K562 (cell line): ENCODE results near the gene SMG9. TPM values are rescaled to one million over a fixed set of nuclear protein-coding genes. Genes with fewer than 3 reads are reported as not detected.
A peak's percentile ranks its signal among the peaks of the same experiment; 100 is the strongest.

ENCODE experiments used
- ATAC-seq: fragments of 200-7000 bp; cut with Tn5 transposase; 3 replicates; pipeline ENCODE4 v1.9.1; 2020; ENCODE audit warnings: moderate library complexity
- BruUV-seq: library from RNA; stranded (reverse); fragments of 400-500 nt; replicated peaks from 2 replicates; lab custom pipeline; 2021; lab: Mats Ljungman, UMichigan
- CTCF ChIA-PET: fragments of 300-600 bp; formaldehyde crosslinking; extraction: SDS; loops from one replicate; lab custom pipeline; 2021; ENCODE audit warnings: low intra/inter-chr PET ratio; lab: Yijun Ruan, JAX
- POLR2A ChIA-PET: fragments of 300-600, 350-650 bp; sonication (Branson Sonifier 250); formaldehyde crosslinking; extraction: SDS; loops from one replicate; lab custom pipeline; 2021; ENCODE audit warnings: antibody characterized with exemption, inconsistent platforms; lab: Yijun Ruan, JAX
- DNase-seq, 4 experiments: peaks; one replicate each; pipeline versions ENCODE4 v3.0.0 to v3.0.0-alpha.2; 2011 to 2018; ENCODE audit warnings: low spot score in 3 of 4, mixed read lengths in 3 of 4; ENCODE audit errors: extremely low read depth in 1 of 4
- FAIRE-seq: peaks from 2 replicates; lab custom pipeline; 2011; peaks lifted over from hg19 to GRCh38; lab: Jason Lieb, UNC
- H2AFZ ChIP-seq: 2 replicates; pipeline ENCODE4 v1.6.0; 2011; ENCODE audit warnings: low read depth, low read length, control low read depth, inconsistent platforms
- H3K27ac ChIP-seq: fragments of 200-600 bp; 3 replicates; pipeline ENCODE4 v1.8.0; 2011; ENCODE audit warnings: low read depth, mild to moderate bottlenecking, control low read depth, inconsistent platforms, low read length, moderate library complexity, mixed read lengths; ENCODE audit errors: extremely low read depth
- H3K27me3 ChIP-seq, 2 experiments: fragments of 300-600 bp in 1 of 2; 2 replicates in 1 of 2; 3 replicates in 1 of 2; pipeline versions ENCODE4 v1.6.0 to v1.8.0; 2011; ENCODE audit warnings: inconsistent platforms in 2 of 2, low read length in 2 of 2, mild to moderate bottlenecking in 1 of 2, mixed read lengths in 1 of 2, moderate library complexity in 1 of 2; ENCODE audit not compliant: control insufficient read depth in 2 of 2, insufficient read depth in 2 of 2
- H3K36me3 ChIP-seq: fragments of 300-600 bp; 3 replicates; pipeline ENCODE4 v1.8.0; 2011; ENCODE audit warnings: mild to moderate bottlenecking, low read length, inconsistent platforms; ENCODE audit not compliant: control insufficient read depth, insufficient read depth
- H3K4me1 ChIP-seq, 2 experiments: fragments of 200-600 bp in 1 of 2; replicated peaks in 1 of 2; 2 replicates in 1 of 2; 3 replicates in 1 of 2; pipeline versions ENCODE4 v1.5.1 to v1.8.0; 2011; ENCODE audit warnings: inconsistent platforms in 2 of 2, low read length in 2 of 2, mild to moderate bottlenecking in 1 of 2, mixed read lengths in 1 of 2, moderate library complexity in 1 of 2; ENCODE audit not compliant: control insufficient read depth in 2 of 2, insufficient read depth in 2 of 2
- H3K4me2 ChIP-seq: 2 replicates; pipeline ENCODE4 v1.6.1; 2011; ENCODE audit warnings: low read length, control low read depth, inconsistent platforms, mixed read lengths; ENCODE audit not compliant: insufficient read depth
- H3K4me3 ChIP-seq: fragments of 200-600 bp; sonication (generic), shearing (Covaris generic); 2 replicates; pipeline ENCODE4 v1.5.1; 2016; ENCODE audit warnings: control low read depth, inconsistent platforms
- H3K79me2 ChIP-seq: fragments of 200-600 bp; 3 replicates; pipeline ENCODE4 v1.8.0; 2011; ENCODE audit warnings: low read length, inconsistent platforms; ENCODE audit not compliant: control insufficient read depth, insufficient read depth
- H3K9ac ChIP-seq, 2 experiments: 2 replicates each; pipeline versions ENCODE4 v1.6.0 to v1.6.1; 2011; ENCODE audit warnings: low read depth in 2 of 2, low read length in 2 of 2, control low read depth in 1 of 2, inconsistent platforms in 1 of 2, mild to moderate bottlenecking in 1 of 2, mixed read lengths in 1 of 2; ENCODE audit not compliant: insufficient read depth in 1 of 2
- H3K9me1 ChIP-seq: one replicate; pipeline ENCODE4 v1.6.0; 2011; ENCODE audit warnings: inconsistent platforms, mild to moderate bottlenecking, low read length, moderate library complexity; ENCODE audit not compliant: control insufficient read depth, insufficient read depth
- H3K9me3 ChIP-seq: replicated peaks from 2 replicates; pipeline ENCODE4 v1.5.1; 2011; ENCODE audit warnings: low read depth, low read length, inconsistent platforms; ENCODE audit not compliant: control insufficient read depth, insufficient read depth
- H4K20me1 ChIP-seq: replicated peaks from 2 replicates; pipeline ENCODE4 v1.6.1; 2011; ENCODE audit warnings: low read length, inconsistent platforms, mixed read lengths; ENCODE audit not compliant: control insufficient read depth, insufficient read depth
- ARID1B ChIP-seq: fragments of 450-650 bp; IDR thresholded peaks from 2 replicates; pipeline ENCODE4 v1.6.1; 2016; ENCODE audit warnings: antibody characterized with exemption, mild to moderate bottlenecking, inconsistent platforms
- BRD9 ChIP-seq: fragments of 450-650 bp; IDR thresholded peaks from 2 replicates; pipeline ENCODE4 v1.6.1; 2018; ENCODE audit warnings: low read depth; ENCODE audit not compliant: partially characterized antibody
- CHD1 ChIP-seq: fragments of 200-600 bp; sonication (generic); IDR thresholded peaks from one replicate; pipeline ENCODE4 v1.6.1; 2012; ENCODE audit warnings: mild to moderate bottlenecking, moderate library complexity, low read length, inconsistent platforms
- EP300 ChIP-seq: IDR thresholded peaks from 2 replicates; pipeline ENCODE4 v1.6.1; 2012; ENCODE audit warnings: low read length, improper control_type of control experiment
- HNRNPK ChIP-seq: fragments of 200-400 bp; formaldehyde crosslinking; IDR thresholded peaks from one replicate; pipeline ENCODE4 v1.6.1; 2018; ENCODE audit warnings: mild to moderate bottlenecking, low read depth, low read length; ENCODE audit not compliant: poor library complexity, severe bottlenecking
- PTRF ChIP-seq: fragments of 450-650 bp; IDR thresholded peaks from 2 replicates; pipeline ENCODE4 v1.6.1; 2016; ENCODE audit warnings: mild to moderate bottlenecking, missing genetic modification characterization, missing compliant biosample characterization
- RAD21 ChIP-seq, 2 experiments: fragments of 250-450 bp in 1 of 2; fragments of 450-650 bp in 1 of 2; sonication (Bioruptor Pico) in 1 of 2; formaldehyde crosslinking in 1 of 2; IDR thresholded peaks in 1 of 2; conservative IDR thresholded peaks in 1 of 2; 2 replicates each; pipeline versions ENCODE4 v1.4.0 to v1.8.0; 2020 to 2022; ENCODE audit warnings: mild to moderate bottlenecking in 2 of 2, moderate library complexity in 1 of 2
- SMAD3 ChIP-seq: fragments of 450-650 bp; formaldehyde crosslinking; conservative IDR thresholded peaks from 2 replicates; pipeline ENCODE4 v1.4.0; 2020; ENCODE audit warnings: mild to moderate bottlenecking
- SMARCA5 ChIP-seq: fragments of 450-650 bp; IDR thresholded peaks from 2 replicates; pipeline ENCODE4 v1.6.1; 2016
- WGBS: fragments of 100-300 bp; shearing (Covaris generic); methylation state at CpG from one replicate; pipeline ENCODE4 v1.1.6; 2016; ENCODE audit warnings: low coverage, mixed read lengths; ENCODE audit not compliant: insufficient coverage; ENCODE audit errors: missing lambda C conversion rate; 5-methylcytosine and 5-hydroxymethylcytosine counted together
- in situ Hi-C: fragments of 300-500 bp; cut with MboI; formaldehyde crosslinking; loops from 4 replicates; pipeline ENCODE4 v1.15.0; 2018; ENCODE audit warnings: inconsistent platforms, mixed read lengths
- intact Hi-C: fragments of 100-400 bp; cut with micrococcal nuclease; formaldehyde crosslinking; loops from 2 replicates; pipeline ENCODE4 v1.14.2; 2022
- polyA plus RNA-seq, 8 experiments: library from polyadenylated mRNA; depleted of rRNA in 4 of 8; stranded (reverse) in 5 of 8; unstranded in 3 of 8; fragments of >200 nt; fragmentation: Nextera tagmentation in 2 of 8; fragmentation: Illumina TruSeq in 1 of 8; extraction: Ambion mirVana in 2 of 8; extraction: Trizol in 1 of 8; gene quantifications; 2 replicates each; pipeline versions ENCODE4 v1.2.1 to v1.2.3, GENCODE V29; 2011 to 2014; ENCODE audit warnings: inconsistent platforms in 1 of 8, missing spikeins in 1 of 8
- total RNA-seq, 7 experiments: library from RNA; depleted of rRNA in 6 of 7; stranded (reverse); fragments of >200 nt in 6 of 7; fragmentation: Illumina TruSeq in 2 of 7; extraction: Trizol in 2 of 7; gene quantifications; 2 replicates each; pipeline versions ENCODE4 v1.2.1 to v1.2.3, GENCODE V29; 2011 to 2021; ENCODE audit warnings: low replicate concordance in 1 of 7
- TF ChIP-seq, protein P1 (sequence below): sonication (generic); formaldehyde crosslinking; IDR thresholded peaks from 2 replicates; pipeline ENCODE4 v1.9.0; 2022; ENCODE audit warnings: mild to moderate bottlenecking, missing genetic modification reagents
- TF ChIP-seq, protein P2 (sequence below): fragments of 250-450 bp; sonication (Bioruptor Pico); IDR thresholded peaks from 2 replicates; pipeline ENCODE4 v1.5.0; 2021; ENCODE audit warnings: mild to moderate bottlenecking, borderline replicate concordance
- TF ChIP-seq, protein P3 (sequence below): fragments of 450-650 bp; IDR thresholded peaks from 2 replicates; pipeline ENCODE4 v1.6.1; 2017; ENCODE audit warnings: antibody characterized with exemption, mild to moderate bottlenecking

Gene SMG9
- total and polyA plus RNA-seq, 9 of the 15 experiments (the other 6 are each of a cell fraction or from before 2014, with no cell fraction given) = 1.7 to 79.7 (median 40.2) TPM

DNA sequence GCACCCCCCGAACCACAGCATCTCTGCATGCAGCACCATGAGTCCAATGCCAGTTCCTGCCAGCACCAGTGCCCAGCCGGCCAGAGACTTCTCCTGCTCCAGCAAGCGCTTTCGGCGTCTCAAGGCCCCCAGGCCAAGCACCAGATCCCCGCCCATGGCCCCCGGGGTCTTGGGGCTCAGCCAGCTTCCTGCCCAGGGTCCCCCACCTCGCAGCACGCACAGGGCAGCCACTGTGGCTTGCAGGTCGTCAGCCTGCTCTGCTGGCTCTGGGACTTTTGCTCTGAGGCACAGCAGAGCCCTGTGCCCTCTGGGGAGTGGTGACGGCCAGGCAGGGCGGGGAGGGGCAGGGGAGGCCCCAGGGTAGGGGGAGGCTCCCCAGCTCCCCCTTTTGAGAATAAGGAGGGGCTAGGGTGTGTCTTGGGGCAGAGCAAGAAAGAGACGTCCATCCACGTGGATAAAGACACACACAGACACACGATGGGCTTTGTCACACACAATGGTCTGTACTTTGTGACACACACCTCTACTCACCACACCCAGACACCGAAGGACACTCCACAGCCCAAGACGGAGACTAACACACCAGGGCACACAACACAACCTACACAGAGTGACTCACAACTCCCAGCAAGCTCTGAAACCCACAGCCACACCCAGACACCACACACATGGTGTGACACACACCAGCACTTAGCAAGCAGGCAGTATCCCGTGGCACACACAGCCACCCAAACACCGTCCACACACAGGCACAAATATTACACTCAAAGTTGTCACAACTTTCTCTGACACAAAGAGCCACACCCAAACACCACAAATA is 26.2 kb upstream of the SMG9 start, which contains the start of gene KCNN4 (continued):
- TF ChIP-seq PTRF (tag) (no peak), HNRNPK (no peak), SMARCA5 (no peak)
- TF ChIP-seq, protein P1, sequence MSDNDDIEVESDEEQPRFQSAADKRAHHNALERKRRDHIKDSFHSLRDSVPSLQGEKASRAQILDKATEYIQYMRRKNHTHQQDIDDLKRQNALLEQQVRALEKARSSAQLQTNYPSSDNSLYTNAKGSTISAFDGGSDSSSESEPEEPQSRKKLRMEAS (CRISPR knock-in tag) = peak; percentile 58
- TF ChIP-seq, protein P2, sequence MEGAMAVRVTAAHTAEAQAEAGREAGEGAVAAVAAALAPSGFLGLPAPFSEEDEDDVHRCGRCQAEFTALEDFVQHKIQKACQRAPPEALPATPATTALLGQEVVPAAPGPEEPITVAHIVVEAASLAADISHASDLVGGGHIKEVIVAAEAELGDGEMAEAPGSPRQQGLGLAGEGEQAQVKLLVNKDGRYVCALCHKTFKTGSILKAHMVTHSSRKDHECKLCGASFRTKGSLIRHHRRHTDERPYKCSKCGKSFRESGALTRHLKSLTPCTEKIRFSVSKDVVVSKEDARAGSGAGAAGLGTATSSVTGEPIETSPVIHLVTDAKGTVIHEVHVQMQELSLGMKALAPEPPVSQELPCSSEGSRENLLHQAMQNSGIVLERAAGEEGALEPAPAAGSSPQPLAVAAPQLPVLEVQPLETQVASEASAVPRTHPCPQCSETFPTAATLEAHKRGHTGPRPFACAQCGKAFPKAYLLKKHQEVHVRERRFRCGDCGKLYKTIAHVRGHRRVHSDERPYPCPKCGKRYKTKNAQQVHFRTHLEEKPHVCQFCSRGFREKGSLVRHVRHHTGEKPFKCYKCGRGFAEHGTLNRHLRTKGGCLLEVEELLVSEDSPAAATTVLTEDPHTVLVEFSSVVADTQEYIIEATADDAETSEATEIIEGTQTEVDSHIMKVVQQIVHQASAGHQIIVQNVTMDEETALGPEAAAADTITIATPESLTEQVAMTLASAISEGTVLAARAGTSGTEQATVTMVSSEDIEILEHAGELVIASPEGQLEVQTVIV (CRISPR knock-in tag) = no peak

DNA sequence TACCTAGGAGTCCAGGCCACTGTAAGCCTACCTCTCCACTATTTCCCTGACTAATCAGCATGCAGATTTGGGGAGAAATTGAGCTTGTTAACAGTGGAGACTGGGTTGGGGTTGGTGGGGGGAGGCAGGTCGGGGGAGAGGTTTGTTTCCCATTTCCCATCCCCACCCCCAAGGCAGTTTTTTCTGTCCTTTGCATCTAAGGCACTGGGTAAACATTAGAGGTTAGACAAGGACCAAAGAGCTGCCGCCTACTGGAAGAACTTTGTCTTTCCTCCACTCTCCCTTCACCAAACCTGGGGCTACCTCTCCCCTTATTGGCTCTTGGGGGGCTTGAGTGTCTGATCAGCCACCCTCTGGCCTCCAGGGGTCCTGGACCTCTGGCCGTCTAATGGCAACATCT is 25.1 kb upstream of the SMG9 start:
- no peaks in the 10 kb centered on the region for H3K9me1 ChIP-seq
- POLR2A ChIA-PET = interaction anchor here (1.1 kb wide), 1 partner anchor 12 kb away, joined by 3 read pairs; no protein-coding TSS in a partner anchor
- H3K79me2 ChIP-seq = peaks cover 70% of the 10 kb centered on the region
- ATAC-seq = peak; percentile 30
- H2AFZ ChIP-seq = peak overlapping the region; percentile 9; the same call in 1 of the 2 replicates
- intact Hi-C loops (no loop called here), in situ Hi-C loops (loop anchor here (5.0 kb wide), 1 partner anchor 33 kb away; no protein-coding TSS in a partner anchor)
- H3K4me1 ChIP-seq = peaks cover 85 to 99% of the 10 kb centered on the region in 2 experiments
- no TSS peak for BruUV-seq
- FAIRE-seq = no peak
- H3K27me3 ChIP-seq = no peaks in the 10 kb centered on the region
- H3K27ac ChIP-seq = peak overlapping the region; percentile 83
- CTCF ChIA-PET = interaction anchor here (0.5 to 0.8 kb wide), 3 partner anchors 13 to 34 kb away, joined by 3 to 5 read pairs (median 3); no protein-coding TSS in a partner anchor
- peaks cover 5% of the 10 kb centered on the region for H3K36me3 ChIP-seq
- peak overlapping the region; percentile 72 for H3K4me2 ChIP-seq
- H3K9me3 ChIP-seq = no peaks in the 10 kb centered on the region
- H4K20me1 ChIP-seq = no peaks in the 10 kb centered on the region
- peak overlapping the region; percentile 47 for H3K4me3 ChIP-seq
- DNase-seq = peak in 2 of 4 experiments; percentile 69 to 82
- WGBS = 0% methylated on average over 2 of the region's 3 CpGs
- peak overlapping the region; percentile 52 to 93; a peak in 3 of 4 replicates for H3K9ac ChIP-seq
- TF ChIP-seq ARID1B = 0 out of 2 replicates have a peak, but pooled peaks have one; percentile 13
- TF ChIP-seq RAD21 (CRISPR knock-in tag; conservative IDR thresholded peaks at IDR 0.05 in 1 of 2, IDR thresholded peaks at IDR 0.05 in 1 of 2) = peak; percentile 29 to 51; a peak in 3 of 4 replicates
- peak; percentile 46; the same call in 1 of the 2 replicates for TF ChIP-seq EP300
- TF ChIP-seq CHD1 = peak; percentile 65
- peak; percentile 74 for TF ChIP-seq BRD9
- TF ChIP-seq SMAD3 = no peak
- TF ChIP-seq, protein P3, sequence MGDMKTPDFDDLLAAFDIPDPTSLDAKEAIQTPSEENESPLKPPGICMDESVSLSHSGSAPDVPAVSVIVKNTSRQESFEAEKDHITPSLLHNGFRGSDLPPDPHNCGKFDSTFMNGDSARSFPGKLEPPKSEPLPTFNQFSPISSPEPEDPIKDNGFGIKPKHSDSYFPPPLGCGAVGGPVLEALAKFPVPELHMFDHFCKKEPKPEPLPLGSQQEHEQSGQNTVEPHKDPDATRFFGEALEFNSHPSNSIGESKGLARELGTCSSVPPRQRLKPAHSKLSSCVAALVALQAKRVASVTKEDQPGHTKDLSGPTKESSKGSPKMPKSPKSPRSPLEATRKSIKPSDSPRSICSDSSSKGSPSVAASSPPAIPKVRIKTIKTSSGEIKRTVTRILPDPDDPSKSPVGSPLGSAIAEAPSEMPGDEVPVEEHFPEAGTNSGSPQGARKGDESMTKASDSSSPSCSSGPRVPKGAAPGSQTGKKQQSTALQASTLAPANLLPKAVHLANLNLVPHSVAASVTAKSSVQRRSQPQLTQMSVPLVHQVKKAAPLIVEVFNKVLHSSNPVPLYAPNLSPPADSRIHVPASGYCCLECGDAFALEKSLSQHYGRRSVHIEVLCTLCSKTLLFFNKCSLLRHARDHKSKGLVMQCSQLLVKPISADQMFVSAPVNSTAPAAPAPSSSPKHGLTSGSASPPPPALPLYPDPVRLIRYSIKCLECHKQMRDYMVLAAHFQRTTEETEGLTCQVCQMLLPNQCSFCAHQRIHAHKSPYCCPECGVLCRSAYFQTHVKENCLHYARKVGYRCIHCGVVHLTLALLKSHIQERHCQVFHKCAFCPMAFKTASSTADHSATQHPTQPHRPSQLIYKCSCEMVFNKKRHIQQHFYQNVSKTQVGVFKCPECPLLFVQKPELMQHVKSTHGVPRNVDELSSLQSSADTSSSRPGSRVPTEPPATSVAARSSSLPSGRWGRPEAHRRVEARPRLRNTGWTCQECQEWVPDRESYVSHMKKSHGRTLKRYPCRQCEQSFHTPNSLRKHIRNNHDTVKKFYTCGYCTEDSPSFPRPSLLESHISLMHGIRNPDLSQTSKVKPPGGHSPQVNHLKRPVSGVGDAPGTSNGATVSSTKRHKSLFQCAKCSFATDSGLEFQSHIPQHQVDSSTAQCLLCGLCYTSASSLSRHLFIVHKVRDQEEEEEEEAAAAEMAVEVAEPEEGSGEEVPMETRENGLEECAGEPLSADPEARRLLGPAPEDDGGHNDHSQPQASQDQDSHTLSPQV = peak; percentile 55
